ENCODE results near the gene SKP1.

SKP1 gene

GRCh38 chr5:134113902-134114875 lies 62.6 kb downstream of the SKP1 start, which contains the start of gene TCF7:
TCF7 (plus strand) TSS chr5:134114681; CDS start chr5:134114907, 226 bp downstream.
- peak; percentile 78 for DNase-seq (ENCODE audit: low spot score)

DNA sequence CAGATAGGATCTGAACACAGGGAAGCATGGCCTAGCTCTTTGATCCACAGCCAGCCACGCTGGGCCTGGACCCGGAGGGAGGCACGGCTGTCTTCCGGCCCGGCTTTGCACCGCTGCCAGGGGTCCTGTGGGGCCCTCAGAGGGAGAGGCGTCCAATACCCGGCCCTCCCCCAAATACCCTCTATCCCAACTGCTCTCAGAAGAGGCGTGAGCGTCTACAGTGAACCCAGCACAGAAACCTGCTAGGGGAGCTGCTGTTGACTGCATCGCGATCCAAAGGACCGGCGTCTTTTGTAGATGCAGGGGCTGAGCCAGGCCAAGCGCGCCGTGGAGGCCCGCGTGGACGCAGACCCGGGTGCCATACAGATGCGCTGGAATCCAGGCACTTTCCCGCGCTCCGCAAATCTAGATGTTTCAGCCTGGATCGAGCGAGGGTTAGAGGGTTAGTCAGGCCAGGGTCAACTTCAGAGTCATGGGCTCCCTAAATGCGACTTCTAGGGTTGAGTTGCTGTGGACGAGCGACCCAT lies 63.3 kb downstream of the SKP1 start:
- DNase-seq (ENCODE audit: low spot score) = no peak

DNA sequence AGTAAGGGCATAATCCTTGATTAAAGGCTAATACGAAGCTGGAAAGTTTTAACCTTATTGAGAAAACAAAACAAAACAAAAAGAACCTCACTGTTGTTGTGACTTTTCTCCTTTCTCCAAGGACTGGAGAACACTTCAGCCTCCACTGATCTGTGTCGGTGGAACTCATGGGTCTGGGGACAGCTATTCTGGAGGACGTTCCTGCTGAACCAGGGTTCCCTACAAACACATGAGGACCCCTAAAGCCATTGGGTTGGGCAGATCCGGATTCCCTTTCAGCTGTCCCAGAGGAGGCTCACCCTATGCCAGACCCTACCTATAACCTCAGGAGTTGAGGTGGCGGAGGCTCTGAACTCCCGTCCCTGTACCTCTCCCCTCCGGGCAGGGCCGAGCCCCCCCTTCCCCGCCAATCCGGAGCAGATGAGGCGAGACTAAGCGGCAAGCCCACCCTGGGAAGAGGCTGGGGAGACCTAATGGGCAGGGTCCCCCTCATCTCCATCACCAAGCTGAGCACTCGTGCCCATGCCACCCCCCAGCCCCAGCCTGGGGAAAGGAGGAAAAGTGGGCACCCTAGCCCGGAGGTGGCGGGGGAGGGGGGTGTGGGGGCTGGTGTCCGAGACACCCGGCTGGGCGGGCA lies 63.9 kb downstream of the SKP1 start:
- no peak for DNase-seq (ENCODE audit: low spot score)

DNA sequence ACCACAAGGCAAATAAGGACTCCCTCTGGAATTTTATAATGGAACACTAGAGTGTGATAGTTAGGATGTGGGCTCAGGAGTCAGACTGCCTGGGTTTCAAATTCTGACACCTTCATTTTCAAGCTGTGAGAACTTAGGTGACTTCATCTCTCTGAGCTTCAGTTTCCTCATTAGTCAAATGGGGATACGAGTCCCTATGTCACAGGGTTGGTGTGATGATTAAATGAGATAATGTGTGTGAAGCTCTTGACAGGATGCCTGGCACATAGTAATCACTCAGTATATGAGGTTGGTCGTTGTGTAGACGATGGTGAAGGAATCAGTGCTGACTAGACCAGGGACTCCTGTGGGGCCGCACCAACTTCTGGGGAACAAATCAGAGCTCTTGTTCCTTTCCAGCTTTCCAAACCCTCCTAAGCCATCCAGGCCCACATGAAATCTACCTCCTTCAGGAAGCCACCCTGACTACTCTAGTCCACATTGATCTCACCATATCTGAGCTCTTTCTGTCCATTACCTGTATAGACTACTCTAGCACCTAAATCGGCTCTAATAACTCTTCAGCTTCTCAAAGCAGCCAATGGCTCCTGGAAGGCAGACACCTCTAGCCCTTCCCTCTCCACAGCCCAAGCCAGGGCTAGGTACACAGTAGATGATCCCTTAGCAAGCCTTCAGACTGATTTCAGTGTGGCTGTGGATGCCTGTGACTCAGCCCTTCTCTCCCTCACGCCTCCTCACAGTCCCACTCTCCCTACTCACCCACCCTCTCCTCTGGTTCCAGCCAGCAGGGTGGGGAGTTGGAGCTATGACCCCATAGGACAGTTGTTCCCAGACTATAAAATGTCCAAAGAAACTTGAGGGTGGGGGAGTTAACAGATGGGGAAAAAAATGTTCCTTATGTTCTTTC lies 64.8 kb downstream of the SKP1 start:
- peak; percentile 75 for DNase-seq (ENCODE audit: low spot score)

DNA sequence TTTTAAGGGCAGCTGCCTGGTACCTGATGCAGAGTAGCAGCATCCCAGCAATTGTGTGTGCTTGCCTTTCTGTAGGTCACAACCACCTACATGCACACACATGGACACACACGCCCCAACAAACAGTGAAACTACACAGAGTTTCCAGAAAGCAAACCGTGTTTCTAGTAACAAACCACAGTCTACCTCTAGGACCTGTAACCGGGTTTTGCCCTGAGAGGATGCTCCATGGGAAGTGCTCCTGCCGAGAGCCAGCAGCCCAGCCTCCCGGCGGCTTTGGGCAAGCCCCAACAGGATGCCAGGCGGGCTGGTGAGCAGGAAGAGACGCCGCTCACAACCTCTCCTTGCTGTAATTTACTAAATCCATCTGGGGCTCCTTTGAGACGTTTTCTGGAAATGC lies 66.4 kb downstream of the SKP1 start:
- DNase-seq (ENCODE audit: low spot score) = no peak

- no peak for DNase-seq (ENCODE audit: low spot score)
Observed at GRCh38 chr5:134107779-134108178, 69.0 kb downstream of the SKP1 start.

DNA sequence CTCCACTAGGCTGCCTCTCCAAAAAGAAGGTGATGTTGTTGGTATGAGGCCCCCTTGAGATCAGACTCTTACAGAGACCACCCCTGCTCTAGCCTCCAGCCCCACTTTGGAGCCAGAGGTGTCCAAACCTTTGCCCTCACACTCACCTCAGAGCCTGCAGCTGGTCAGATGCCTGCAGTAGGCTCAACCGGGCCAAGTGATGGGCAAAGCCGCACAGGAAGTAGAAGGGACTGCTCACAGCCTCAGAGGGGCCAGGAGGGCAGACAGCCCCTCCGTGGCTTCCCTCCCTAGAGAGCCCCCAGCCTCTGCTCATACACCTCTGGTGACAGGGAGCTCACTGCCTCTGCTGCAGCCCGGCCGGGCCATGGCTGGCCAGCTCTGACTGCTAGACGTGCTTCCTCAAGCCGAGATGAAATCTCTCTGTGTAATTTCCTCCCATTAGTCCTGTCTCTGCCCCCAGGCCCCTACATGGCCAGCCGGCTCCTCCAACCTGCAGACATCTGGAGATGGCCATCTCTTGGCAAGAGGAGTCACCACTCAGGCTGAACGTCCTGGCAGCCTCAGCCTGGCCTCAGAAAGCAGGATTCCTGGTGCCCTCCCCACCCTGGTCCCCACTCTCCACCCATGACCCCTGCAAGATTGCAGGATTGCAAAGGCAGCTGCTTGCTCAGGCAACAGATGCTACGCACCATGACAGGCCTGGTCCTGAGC lies 69.6 kb downstream of the SKP1 start:
- no peak for DNase-seq (ENCODE audit: low spot score)

- DNase-seq (ENCODE audit: low spot score) = no peak
Observed at GRCh38 chr5:134103998-134104654, 72.6 kb downstream of the SKP1 start.

DNA sequence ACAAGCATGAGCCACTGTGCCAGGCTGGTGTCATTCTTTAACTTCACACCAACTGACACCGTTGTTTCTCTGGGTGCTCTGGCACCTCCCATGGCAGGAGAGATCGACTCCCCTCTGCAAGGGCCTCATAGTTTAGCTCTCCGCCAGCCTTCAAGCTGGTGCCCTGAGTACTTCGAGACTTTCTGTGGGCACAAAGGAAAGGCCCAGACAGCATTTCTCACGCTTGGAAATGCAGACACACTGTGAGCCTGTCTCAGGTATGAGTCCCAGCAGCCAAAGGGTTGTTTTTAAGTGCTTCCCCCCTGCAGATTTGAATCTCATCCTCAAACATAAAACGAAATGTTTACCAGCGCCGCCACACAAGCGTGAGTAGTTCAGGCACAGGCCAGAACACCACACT lies 73.4 kb downstream of the SKP1 start:
- peak; percentile 60 for DNase-seq (ENCODE audit: low spot score)

DNA sequence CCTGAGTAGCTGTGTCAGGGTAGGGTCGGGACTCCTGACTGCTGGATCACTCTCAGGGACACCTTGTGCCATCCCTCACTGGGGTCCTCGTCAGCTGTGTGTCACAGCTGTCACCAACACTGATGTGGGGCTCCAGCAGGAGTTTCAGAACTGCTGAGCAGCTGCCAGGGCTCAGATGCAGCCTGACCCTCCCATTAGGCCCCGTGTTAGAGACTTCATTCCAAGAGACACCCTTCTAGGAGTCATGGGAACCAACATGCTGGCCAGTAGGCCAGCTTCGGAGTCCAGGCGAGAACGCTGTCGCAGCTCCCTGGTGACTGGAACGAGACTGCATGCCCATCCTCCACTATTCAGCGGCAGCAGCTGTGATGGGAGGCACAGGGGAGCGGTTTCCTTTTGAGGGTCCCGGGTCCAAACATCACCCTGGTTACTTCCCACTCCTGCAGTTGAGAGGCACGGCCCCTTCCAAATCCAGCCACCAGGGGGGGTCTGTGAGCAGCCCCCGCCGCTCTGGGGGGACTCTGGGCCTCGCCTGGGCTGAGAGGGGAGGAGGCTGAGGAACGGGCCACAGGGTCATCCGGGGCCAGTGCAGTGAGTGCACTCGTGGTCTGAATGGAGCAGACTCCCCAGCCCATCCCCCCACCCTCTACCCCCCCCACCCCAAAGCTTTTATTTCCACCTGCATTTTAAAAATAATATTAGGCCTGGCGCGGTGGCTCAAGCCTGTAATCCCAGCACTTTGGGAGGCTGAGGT lies 74.9 kb downstream of the SKP1 start:
- DNase-seq (ENCODE audit: low spot score) = peak; percentile 75

DNA sequence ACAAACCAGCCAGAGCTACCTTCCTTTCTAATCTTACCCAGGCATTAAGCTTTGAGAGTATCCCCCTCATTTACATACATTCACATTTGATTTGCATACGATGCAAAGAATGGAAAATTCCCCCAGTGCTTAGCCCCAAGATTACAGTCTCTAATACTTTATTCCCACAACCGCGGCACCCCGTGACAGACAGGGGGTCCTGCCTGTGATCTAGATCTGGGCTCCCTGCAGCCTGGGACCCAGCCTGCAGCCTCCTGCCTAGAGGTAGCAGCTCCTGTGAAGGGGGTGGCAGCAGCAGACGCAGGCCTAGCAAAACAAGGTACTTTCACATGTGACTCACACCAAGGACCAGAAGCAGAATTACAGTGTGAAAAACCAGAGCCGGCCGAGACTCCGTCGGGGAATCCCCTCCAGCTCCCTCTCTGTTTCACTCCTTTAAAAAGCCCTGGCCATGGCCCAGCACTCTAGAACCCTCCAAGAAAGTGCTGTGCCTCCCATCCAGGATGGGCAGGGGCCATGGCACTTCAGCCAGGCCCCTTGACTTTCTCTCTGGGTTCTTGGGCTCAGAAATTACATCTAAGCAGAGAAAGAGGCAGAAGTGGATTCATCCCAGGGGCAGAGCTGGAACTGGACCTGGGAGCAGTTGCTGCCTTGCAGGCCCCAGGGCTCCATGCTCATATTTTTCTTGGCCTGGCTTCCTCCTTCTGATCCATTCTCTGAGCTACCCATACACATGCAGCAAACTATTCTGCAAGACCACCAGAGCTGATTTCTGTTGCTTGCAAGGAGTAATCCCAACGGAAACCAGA lies 76.3 kb downstream of the SKP1 start:
- peak; percentile 92 for DNase-seq (ENCODE audit: low spot score)

DNA sequence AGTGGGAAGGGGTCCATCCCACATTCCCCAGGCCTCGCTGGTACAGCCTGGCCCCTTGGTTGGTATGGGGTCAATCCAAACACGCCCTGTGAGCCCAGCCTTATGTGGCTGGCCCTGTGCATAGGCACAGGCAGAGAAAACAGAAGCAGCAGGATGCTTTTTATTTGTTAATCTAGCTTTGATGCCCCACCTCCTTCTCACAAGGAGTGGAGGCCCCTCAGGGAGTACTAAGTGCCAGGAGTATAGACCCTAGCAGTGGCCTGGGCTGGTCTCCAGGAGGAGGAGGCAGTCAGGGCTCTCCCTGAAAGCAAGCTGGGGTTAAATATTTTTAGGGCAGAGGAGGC lies 76.8 kb downstream of the SKP1 start:
- no peak for DNase-seq (ENCODE audit: low spot score)

DNA sequence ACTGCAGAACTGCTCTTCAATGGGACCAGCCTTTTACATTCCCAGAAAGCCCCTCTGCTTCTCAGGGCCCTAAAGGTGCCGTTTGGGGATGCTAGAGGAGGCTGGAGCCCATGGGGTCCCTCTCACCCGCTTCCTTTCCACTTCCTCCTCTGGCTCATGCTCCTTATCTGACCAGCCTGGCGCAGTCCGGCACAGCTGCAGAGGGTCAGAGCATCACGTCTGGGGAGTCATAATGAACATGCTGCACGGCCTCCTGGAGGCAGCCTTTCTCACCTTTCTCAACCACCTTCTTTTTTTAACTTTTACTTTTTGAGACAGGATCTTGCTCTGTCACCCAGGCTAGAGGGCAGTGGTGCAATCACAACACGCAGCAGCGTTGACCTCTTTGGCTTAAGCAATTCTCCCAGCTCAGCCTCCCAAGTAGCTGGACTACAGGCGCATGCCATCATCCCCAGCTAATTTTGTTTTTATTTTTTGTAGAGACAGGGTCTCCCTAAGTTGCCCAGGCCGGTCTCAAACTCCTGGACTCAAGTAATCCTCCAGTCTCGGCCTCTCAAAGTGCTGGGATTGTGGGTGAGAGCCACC lies 77.4 kb downstream of the SKP1 start:
- no peak for DNase-seq (ENCODE audit: low spot score)
